GM18858 (cell line): ENCODE measurements around the gene TGIF2LX.
"Not testable (repeated sequence)": the region's sequence is repeated elsewhere in the genome, so short reads cannot be mapped to it uniquely, and the experiment has no call there.

ENCODE experiments used
- ATAC-seq: cut with Tn5 transposase; IDR thresholded peaks from one replicate; pipeline ENCODE4 v1.9.1; 2021; ENCODE audit not compliant: unreplicated experiment

Gene TGIF2LX

DNA sequence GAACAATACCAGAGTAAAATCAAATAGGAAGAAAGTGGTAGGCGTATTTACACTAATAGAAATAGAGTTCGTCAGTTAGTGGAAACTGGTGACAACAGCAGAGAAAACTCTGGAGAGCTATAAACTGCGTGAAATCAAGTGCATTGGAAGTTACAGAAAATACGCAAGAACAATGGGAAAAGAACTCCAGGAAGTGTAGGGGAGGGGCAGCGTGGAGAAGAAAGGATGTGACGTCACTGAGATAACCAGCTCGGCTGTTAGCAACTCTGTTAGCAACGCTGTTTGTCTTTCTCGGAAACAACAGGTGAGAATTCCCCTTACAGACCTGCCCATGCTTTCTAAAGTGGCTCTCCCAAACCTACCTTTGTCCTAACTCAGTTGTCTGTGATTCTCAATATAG, at the start of gene TGIF2LX:
Gene TGIF2LX (plus strand): TSS at position 244 of the 400 bp plus-strand sequence. CDS start 178 bp downstream, outside the sequence.
- not testable (repeated sequence) for ATAC-seq

DNA sequence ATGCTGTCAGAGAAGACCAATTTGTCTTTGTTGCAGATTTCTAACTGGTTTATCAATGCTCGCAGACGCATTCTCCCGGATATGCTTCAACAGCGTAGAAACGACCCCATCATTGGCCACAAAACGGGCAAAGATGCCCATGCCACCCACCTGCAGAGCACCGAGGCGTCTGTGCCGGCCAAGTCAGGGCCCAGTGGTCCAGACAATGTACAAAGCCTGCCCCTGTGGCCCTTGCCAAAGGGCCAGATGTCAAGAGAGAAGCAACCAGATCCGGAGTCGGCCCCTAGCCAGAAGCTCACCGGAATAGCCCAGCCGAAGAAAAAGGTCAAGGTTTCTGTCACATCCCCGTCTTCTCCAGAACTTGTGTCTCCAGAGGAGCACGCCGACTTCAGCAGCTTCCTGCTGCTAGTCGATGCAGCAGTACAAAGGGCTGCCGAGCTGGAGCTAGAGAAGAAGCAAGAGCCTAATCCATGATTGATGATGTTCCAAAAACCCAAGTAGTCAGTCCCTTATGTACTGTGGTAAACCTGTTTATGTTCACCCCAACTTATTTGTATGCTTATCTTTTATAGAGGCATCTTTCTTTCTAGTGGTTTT, 728 bp downstream of the TGIF2LX start:
- ATAC-seq = not testable (repeated sequence)

DNA sequence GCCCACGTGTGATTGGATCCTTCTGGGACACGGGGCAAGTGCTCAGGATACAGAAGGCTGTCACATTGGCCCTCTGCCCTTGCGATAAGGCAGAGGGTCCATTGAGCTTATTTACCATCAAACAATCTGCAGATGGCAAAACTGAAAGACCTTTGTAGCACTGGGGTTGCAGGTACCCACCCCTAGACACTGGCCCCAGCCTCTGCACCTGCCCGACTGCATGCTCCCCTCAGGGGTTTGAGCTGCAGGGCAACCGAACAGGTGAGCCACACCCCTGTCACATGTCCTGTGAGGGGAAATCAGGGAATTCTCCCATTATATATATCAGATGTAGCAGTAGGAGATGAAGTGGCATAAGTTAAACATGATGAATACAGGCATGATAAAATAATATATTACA, 21.4 kb downstream of the TGIF2LX start:
- not testable (repeated sequence) for ATAC-seq

DNA sequence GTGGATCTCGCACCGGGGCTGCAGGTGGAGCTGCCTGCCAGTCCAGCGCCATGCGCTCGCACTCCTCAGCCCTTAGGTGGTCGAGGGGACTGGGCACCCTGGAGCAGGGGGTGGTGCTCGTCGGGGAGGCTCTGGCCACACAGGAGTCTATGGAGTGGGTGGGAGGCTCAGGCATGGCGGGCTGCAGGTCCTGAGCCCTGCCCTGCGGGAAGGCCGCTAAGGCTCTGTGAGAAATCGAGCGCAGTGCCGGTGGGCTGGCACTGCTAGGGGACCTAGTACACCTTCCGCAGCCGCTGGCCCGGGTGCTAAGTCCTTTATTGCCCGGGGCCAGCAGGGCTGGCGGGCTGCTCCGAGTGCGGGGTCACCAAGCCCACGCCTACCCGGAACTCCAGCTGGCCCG, 43.9 kb downstream of the TGIF2LX start:
- ATAC-seq = not testable (repeated sequence)
